ENCODE data around the gene BNC2.

The BNC2 gene

GRCh38 chr9:16396389-16396788, 474.1 kb downstream of the BNC2 start:
- DNase-seq: no peak

GRCh38 chr9:16391369-16391768, 479.1 kb downstream of the BNC2 start:
- DNase-seq: no peak

- DNase-seq: no peak
Measured at GRCh38 chr9:16387382-16387781, 483.1 kb downstream of the BNC2 start.

GRCh38 chr9:16386827-16387077, 483.7 kb downstream of the BNC2 start:
- no peak for DNase-seq

- DNase-seq: no peak
Measured at GRCh38 chr9:16386007-16386826, 484.3 kb downstream of the BNC2 start.

GRCh38 chr9:16385590-16385989, 484.9 kb downstream of the BNC2 start:
- no peak for DNase-seq

- DNase-seq: no peak
Measured at GRCh38 chr9:16384993-16385392, 485.5 kb downstream of the BNC2 start.

GRCh38 chr9:16377311-16377710, 493.2 kb downstream of the BNC2 start:
- no peak for DNase-seq

GRCh38 chr9:16371306-16371705, 499.2 kb downstream of the BNC2 start:
- DNase-seq: peak; percentile 38

GRCh38 chr9:16370647-16371046, 499.8 kb downstream of the BNC2 start:
- no peak for DNase-seq

- DNase-seq: no peak
Measured at GRCh38 chr9:16369427-16369826, 501.0 kb downstream of the BNC2 start.

- DNase-seq: peak; percentile 20
Measured at GRCh38 chr9:16368237-16369087, 502.0 kb downstream of the BNC2 start.

GRCh38 chr9:16367605-16368231, 502.8 kb downstream of the BNC2 start:
- DNase-seq: no peak

GRCh38 chr9:16364347-16364746, 506.1 kb downstream of the BNC2 start:
- DNase-seq: no peak

GRCh38 chr9:16363916-16364315, 506.6 kb downstream of the BNC2 start:
- DNase-seq: no peak

- DNase-seq: no peak
Measured at GRCh38 chr9:16363073-16363781, 507.2 kb downstream of the BNC2 start.

- DNase-seq: no peak
Measured at GRCh38 chr9:16361939-16362338, 508.5 kb downstream of the BNC2 start.

GRCh38 chr9:16361118-16361517, 509.4 kb downstream of the BNC2 start:
- DNase-seq: no peak

- no peak for DNase-seq
Measured at GRCh38 chr9:16360247-16360646, 510.2 kb downstream of the BNC2 start.

All from DMS79 treated with DMSO at 0.1 percent for 48 hours (cell line).